ENCODE results near the gene SLC12A7.

SLC12A7 gene

DNA sequence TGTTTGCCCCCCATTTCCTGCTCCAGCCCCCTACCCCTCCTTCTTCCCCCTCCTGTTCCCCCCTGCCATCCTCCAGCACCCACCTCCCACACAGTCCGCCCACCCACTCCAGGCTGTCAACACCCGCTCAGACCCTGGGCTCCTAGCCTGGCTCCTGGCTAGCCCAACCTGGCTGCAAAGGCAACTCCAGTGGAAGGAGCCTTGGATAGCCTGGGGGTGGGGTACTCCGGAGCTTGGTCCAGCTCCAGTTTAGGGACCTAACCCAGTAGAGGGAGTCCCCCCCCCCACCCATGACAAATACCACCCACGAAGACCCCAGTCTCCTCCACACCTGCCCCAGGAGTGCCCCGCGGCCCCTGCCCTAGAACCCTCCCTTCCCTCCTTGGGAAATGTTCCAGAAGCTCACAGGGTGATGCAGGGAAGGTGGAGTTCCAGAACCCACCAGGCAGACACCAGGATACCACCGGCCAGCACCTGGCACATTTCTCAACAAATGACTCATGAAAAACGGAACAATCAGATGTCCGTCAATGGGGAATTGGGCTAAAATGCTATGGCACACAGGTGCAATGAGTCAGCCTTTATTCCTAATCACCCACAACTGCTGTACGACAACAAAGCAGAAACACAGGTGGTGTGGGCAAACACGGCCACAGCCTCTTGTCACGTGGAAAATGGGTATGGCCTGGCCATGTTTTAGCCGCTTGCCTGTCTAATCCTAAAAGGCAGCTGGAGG is 901 bp upstream of the SLC12A7 start:
- Histone ChIP-seq H3K36me3 (ENCODE audit: insufficient read depth, low read length) (no peaks in the 10 kb centered on the region), H3K9ac (ENCODE audit: insufficient read length) (no peak overlapping the region), H3K4me3 (no peak overlapping the region), H3K27ac (no peak overlapping the region), H3K9me3 (ENCODE audit: low read depth, low read length) (no peaks in the 10 kb centered on the region)
- TF ChIP-seq EZH2 (IDR thresholded peaks at IDR 0.05) (no peak), POLR2AphosphoS5 (IDR thresholded peaks at IDR 0.05; ENCODE audit: borderline replicate concordance, low read depth, low read length) (no peak), FOXP2 (optimal IDR thresholded peaks at IDR 0.05; ENCODE audit: control extremely low read depth, extremely low read length, insufficient read depth) (no peak)
- no peak for DNase-seq (ENCODE audit: low read depth, low spot score)

- Histone ChIP-seq H3K4me3 (peak overlapping the region; percentile 87), H3K9ac (ENCODE audit: insufficient read length) (peak overlapping the region; percentile 88), H3K36me3 (ENCODE audit: insufficient read depth, low read length) (no peaks in the 10 kb centered on the region), H3K9me3 (ENCODE audit: low read depth, low read length) (no peaks in the 10 kb centered on the region), H3K27ac (no peak overlapping the region)
- TF ChIP-seq POLR2AphosphoS5 (IDR thresholded peaks at IDR 0.05; ENCODE audit: borderline replicate concordance, low read depth, low read length): no peak
- no peak for TF ChIP-seq EZH2 (IDR thresholded peaks at IDR 0.05)
- TF ChIP-seq FOXP2 (optimal IDR thresholded peaks at IDR 0.05; ENCODE audit: control extremely low read depth, extremely low read length, insufficient read depth): no peak
- DNase-seq (ENCODE audit: low read depth, low spot score): no peak
These were observed 579 bp downstream of the SLC12A7 start for GRCh38 chr5:1111241-1111726.

- no peak for TF ChIP-seq FOXP2 (optimal IDR thresholded peaks at IDR 0.05; ENCODE audit: control extremely low read depth, extremely low read length, insufficient read depth)
- no peak for TF ChIP-seq EZH2 (IDR thresholded peaks at IDR 0.05)
- no peak for TF ChIP-seq POLR2AphosphoS5 (IDR thresholded peaks at IDR 0.05; ENCODE audit: borderline replicate concordance, low read depth, low read length)
These were observed 1.3 kb downstream of the SLC12A7 start for GRCh38 chr5:1110307-1111240.

DNA sequence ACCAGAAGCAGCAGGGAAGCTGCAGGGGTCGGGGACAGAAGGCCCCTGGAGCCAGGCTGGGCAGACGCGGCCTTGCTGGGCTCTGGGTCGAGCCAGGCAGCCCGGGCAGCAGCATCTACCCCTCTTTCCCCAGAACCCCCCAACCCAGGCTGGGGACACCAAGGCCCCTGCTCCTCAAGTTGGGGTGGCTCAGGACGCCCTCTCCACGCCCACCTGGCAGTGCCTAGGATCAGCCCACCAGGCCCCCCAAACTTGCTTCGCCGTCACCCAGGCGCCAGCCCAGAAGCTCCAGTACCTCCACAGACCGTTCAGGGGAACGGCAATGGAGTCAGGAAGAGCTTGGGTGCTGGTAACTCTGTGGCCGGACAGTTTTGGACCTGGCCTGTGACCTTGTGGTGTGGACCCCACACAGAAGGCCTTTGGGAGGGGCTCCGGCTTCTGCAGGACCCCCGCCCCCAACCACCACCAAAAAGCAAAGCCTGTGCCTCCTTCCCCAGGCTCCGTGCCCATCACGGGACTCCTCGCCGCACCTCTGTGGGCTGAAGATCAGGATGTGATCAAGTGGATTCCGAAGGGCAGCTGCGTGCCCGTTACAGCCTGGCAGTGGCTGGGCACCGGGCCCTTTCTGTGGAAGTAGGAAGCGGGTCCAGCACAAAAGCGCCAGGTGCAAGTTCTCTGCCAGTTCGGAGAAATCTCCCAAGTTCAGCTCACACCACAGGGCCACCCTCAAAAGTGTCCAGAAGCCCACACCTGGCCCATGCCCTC is 2.1 kb downstream of the SLC12A7 start:
- TF ChIP-seq EZH2 (IDR thresholded peaks at IDR 0.05) (no peak), POLR2AphosphoS5 (IDR thresholded peaks at IDR 0.05; ENCODE audit: borderline replicate concordance, low read depth, low read length) (no peak), FOXP2 (optimal IDR thresholded peaks at IDR 0.05; ENCODE audit: control extremely low read depth, extremely low read length, insufficient read depth) (no peak)
- DNase-seq (ENCODE audit: low read depth, low spot score): no peak
- no peak overlapping the region for H3K27ac ChIP-seq
- H3K9me3 ChIP-seq (ENCODE audit: low read depth, low read length): no peaks in the 10 kb centered on the region
- no peaks in the 10 kb centered on the region for H3K36me3 ChIP-seq (ENCODE audit: insufficient read depth, low read length)
- H3K4me3 ChIP-seq: no peak overlapping the region
- no peak overlapping the region for H3K9ac ChIP-seq (ENCODE audit: insufficient read length)

More at GRCh38 chr5:1110307-1111240, 1.3 kb downstream of the SLC12A7 start:
- Histone ChIP-seq H3K36me3 (ENCODE audit: insufficient read depth, low read length) (no peaks in the 10 kb centered on the region), H3K27ac (no peak overlapping the region), H3K9ac (ENCODE audit: insufficient read length) (peak overlapping the region; percentile 88), H3K9me3 (ENCODE audit: low read depth, low read length) (no peaks in the 10 kb centered on the region), H3K4me3 (peak overlapping the region; percentile 87)
- no peak for DNase-seq (ENCODE audit: low read depth, low spot score)

- Histone ChIP-seq H3K27ac (no peak overlapping the region), H3K4me3 (no peak overlapping the region), H3K36me3 (ENCODE audit: insufficient read depth, low read length) (no peaks in the 10 kb centered on the region), H3K9ac (ENCODE audit: insufficient read length) (no peak overlapping the region), H3K9me3 (ENCODE audit: low read depth, low read length) (no peaks in the 10 kb centered on the region)
- TF ChIP-seq FOXP2 (optimal IDR thresholded peaks at IDR 0.05; ENCODE audit: control extremely low read depth, extremely low read length, insufficient read depth): no peak
- TF ChIP-seq POLR2AphosphoS5 (IDR thresholded peaks at IDR 0.05; ENCODE audit: borderline replicate concordance, low read depth, low read length): no peak
- TF ChIP-seq EZH2 (IDR thresholded peaks at IDR 0.05): no peak
- no peak for DNase-seq (ENCODE audit: low read depth, low spot score)
These were observed 3.0 kb downstream of the SLC12A7 start for GRCh38 chr5:1108865-1109174.

DNA sequence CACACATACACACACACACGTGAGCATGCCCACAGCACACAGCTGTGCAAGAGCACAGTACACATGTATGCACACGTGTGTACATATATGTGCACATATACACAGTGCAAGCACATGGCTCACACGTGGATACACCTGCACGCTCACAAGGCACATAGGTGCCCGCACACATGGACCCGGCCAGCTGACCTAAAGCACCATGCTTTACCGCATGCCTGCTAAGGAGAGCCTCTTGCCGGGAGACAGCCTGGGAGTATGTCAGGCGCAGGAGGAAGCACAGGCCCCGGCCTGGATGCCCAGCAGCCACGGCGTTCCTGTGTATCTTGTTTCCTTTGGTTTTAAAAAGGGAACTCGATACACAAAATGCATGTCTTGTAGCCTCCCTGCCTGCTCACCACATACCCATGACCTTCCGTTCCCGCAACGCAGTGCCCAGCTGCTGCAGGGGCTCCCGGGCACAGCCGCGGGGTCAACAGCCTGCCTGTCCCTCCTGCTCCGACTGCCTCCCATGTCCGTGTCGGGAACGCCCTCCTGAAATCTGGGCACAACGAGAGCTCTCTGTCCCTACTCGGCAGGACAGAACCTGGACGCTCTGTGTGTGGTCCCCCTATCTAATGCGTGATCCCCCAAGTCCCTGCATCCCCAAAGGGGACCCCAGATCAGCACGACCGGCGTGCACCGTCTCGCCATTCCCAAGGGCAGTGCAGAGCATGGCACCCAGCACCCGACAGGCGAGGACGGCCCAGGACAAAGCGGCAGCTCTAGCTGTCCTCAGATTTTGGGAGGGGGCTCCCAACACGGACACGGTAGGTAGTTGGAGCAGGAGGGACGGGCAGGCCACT is 3.6 kb downstream of the SLC12A7 start:
- Histone ChIP-seq H3K4me3 (no peak overlapping the region), H3K9ac (ENCODE audit: insufficient read length) (no peak overlapping the region), H3K36me3 (ENCODE audit: insufficient read depth, low read length) (no peaks in the 10 kb centered on the region), H3K27ac (no peak overlapping the region), H3K9me3 (ENCODE audit: low read depth, low read length) (no peaks in the 10 kb centered on the region)
- TF ChIP-seq POLR2AphosphoS5 (IDR thresholded peaks at IDR 0.05; ENCODE audit: borderline replicate concordance, low read depth, low read length) (no peak), FOXP2 (optimal IDR thresholded peaks at IDR 0.05; ENCODE audit: control extremely low read depth, extremely low read length, insufficient read depth) (no peak), EZH2 (IDR thresholded peaks at IDR 0.05) (no peak)
- no peak for DNase-seq (ENCODE audit: low read depth, low spot score)

All from SK-N-MC (cell line).